HPDE6-E6E7 (cell line): ENCODE data around the gene FAM83F.

ENCODE experiments used
- DNase-seq: peaks from one replicate; pipeline ENCODE4 v3.0.0; 2011; ENCODE audit warnings: missing footprints; ENCODE audit errors: extremely low spot score

FAM83F gene

DNA sequence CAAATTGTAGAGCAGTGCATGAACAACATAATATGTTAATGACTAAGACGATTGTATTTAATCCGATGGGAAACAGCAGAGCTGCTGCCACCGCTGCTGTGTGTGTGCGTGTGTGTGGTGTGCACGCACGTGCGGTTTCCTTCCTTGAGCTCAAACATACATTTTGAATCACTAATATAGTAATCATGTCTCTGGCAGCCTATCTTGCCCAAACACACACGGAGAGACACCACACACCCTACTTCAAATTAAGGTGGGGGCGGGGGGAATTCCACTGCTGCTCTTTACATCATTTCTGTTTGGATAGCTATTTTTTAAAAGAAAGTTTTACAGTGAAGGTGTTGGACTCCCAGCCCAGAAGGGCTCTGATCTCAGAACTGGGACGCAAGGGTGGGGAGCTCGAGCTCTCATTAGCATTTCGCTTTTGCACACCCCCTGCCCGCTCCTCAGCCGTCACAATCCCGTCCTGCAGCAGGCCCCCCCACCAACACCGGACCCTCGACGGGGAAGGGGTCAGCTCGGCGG lies 651 bp upstream of the FAM83F start:
- DNase-seq, result no peak

DNA sequence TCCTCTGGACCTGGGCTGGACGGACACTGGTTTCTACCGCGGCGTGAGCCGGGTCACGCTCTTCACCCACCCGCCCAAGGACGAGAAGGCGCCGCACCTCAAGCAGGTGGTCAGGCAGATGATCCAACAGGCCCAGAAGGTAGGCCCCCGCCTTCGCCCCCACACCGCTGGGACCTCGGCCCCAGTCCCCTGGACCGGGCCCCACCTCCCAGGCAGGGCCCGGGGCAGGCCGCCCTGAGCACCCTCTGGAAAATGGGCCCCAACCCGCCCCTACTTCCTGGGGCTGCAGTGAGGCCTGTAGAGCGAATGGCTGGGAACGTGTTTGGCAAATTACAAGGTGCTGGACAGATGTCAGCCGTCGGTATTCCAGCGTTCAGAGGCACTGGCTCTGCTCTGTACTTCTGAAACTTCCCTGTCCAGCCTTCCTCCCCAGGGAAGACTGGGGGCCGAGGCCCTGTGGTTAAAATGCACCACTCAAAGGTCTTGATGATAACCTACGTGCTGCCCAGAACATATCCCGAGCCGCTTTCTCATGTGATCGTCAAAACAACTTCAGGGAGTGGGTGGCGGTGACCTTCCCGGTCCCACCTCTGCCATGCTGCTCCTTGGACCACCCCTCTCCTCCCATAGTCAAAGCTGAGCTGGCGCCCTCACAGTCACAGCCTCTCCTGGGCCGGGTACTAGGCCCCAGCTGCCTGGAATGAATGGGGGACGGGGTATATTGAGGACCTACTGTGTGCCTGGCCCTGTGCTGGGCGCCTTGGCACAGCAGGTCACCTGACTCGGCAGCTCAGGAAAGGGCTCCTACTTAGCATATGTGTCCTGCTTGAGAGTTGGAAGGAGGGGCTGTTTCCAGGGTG lies 869 bp downstream of the FAM83F start:
- DNase-seq, result no peak

DNA sequence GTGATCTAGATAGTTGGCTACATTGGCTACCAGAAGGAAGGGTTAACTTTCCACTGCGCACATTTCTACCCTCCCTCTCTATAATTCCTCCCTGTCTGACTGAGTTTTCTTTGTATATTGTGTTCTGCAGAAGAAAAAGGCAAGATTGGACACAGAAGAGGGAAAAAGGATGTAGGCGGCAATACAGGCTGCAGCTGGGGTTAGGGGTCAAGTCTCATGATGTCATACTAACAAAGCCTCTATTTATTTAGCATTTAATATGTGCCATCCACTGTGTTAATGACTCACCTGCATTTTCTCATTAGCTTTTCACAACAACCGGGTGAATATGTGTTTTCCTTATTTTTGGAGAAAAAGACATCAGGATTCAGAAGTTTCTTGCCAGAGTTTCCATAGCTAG lies 2.0 kb downstream of the FAM83F start:
- DNase-seq, result no peak

DNA sequence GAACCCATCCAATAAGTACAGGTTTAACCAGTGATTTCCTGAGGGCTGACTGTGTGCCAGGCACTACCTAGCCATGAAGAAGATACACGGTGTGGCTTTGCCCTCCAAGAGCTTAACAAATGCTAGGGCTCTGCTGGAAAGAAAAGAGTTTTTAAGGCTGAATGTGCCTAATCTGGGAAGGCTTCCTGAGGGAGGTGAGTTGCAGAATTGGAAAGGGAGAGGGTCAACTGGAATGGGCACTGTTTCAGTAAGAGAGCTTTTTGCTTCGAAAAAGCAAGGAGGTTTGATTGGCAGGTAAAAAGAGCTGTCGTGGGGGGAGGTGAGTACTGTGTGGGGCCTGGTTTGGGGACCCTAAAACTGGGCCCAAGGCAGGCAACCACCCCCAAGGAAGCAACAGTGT lies 2.7 kb downstream of the FAM83F start:
- no peak for DNase-seq

GRCh38 chr22:39997939-39998726 lies 3.4 kb downstream of the FAM83F start:
- peak; percentile 64 for DNase-seq

DNA sequence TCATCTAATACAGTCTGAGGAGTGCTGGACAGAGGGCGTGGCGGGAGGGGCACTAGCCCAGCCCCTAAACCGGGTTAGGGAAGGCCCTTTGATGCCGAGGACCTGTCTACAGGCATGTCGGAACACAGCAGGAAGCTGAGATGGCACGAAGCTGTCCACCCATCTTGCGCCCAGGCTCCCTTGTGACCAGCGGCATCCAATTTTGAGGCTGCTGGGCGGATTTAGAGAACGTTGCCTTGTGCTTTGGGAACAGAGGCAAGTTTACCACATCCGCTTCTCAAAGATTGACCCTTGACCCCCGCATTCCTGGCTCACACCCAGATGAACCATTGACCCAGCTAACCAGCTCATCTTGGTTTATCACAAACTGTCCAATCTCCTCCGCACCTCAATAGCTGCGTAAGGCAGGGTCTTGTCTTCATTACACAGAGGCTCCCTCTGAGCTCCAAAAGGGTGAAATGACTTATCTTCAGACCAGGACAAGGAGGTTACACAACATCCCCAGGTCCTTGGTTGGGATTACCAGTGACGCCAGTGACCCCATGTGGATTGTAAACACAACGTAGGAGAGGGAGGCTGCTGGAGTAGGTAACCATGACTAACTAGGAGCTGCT lies 4.5 kb downstream of the FAM83F start:
- DNase-seq, result peak; percentile 82

DNA sequence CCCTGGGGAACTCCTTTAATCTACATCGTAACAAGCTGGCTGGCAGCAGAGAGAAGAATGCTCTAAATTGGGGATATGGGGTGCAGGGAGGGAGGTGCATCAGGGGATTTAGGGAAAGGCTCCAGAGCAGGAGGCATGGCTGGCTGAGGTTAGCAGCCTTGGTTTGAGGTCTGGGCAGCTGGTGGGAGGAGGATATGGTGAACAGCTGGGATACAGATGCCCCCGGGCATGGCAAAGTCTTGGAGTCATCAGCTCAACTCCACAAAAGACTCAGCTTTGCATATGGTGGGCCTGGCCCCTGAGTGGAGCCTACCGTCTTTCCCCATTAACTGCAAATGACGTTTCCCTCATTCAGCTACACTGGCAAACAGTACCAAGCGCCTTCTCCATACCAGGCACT lies 5.4 kb downstream of the FAM83F start:
- no peak for DNase-seq

DNA sequence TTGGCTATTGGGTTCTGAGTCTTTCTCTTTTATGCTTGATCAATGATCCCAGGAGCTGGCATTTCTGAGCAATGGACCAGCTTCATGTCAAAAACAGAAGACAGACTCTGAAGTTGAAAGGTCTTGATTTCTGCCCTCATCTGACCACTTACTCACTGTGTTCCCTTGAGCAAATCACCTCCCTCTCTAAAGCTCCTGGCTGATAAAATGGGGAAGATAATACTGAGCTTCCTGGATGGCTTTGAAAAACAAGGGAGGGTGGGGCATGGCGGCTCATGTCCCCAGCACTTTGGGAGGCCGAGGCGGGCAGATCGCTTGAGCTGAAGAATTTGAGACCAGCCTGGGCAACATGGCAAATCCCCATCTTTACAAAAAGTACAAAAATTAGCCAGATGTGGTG lies 6.4 kb downstream of the FAM83F start:
- DNase-seq, result no peak

GRCh38 chr22:40001800-40002577 lies 7.2 kb downstream of the FAM83F start:
- DNase-seq, result no peak

- no peak for DNase-seq
Measured at GRCh38 chr22:40002935-40003715, 8.4 kb downstream of the FAM83F start.

DNA sequence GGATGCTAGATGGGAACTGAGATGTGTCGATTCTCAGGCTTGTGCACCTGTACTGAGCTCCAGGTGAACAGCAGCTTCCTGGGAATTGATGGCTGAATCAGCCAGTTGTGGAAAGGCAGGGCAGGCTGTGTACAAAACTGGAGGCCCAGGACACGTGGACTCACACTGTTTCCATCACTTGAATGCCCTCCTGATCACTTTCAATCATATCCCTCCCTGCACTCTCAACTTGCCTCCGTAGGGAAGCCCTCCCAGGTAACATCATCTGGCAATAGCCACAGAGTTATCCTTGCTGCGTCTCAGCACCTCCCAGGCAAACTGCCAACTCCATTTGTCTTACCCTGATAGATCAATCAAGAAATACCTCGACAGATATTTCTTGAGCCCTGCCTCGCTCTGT lies 10.1 kb downstream of the FAM83F start:
- DNase-seq, result no peak

DNA sequence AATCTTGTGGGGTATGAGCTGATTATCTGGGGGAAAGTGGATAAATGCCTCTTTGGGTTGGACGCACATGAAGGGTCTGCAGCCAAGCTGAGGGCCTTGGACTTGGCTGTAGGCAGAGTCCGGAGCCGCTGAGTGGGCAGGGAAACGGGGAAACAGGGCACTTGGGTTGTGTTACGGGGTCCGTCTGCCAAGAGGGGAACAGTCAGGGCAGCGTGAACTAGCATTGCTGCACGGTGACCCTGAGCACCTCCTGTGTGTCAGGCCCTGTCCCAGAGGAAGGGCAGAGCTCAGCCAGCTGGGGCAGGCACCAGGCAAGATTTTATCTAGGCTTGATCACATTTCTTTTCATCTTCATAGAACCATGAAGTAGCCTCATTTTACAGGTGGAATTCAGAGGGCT lies 11.9 kb downstream of the FAM83F start:
- DNase-seq, result no peak

- DNase-seq, result no peak
Measured at GRCh38 chr22:40007853-40008710, 13.3 kb downstream of the FAM83F start.

DNA sequence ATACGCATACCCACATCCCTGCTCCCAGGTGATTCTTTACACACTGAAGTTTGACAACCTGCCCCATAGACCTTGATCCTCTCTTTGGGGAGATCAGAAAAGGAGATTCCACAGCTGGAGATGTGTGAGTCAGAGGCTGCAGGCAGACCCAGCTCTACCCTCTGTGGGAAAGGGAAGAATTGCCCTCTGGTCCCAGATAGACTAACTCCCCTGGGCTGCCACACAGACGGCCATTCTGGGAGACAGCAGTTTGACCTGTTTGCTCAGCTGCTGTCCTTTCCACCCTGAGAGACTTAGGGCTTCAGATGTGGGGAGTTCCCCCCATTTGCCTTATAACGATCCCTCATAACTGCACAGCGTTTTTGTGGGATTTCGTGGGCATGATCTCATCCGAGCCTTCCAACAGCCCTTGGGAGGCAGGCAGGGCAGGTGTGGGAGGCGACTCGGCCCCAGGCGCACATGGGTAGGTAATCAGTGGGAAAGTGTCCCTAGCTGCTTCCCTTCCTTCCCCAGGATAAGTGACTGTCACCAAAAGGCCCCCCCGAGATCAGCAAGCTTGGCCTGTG lies 14.1 kb downstream of the FAM83F start:
- no peak for DNase-seq

DNA sequence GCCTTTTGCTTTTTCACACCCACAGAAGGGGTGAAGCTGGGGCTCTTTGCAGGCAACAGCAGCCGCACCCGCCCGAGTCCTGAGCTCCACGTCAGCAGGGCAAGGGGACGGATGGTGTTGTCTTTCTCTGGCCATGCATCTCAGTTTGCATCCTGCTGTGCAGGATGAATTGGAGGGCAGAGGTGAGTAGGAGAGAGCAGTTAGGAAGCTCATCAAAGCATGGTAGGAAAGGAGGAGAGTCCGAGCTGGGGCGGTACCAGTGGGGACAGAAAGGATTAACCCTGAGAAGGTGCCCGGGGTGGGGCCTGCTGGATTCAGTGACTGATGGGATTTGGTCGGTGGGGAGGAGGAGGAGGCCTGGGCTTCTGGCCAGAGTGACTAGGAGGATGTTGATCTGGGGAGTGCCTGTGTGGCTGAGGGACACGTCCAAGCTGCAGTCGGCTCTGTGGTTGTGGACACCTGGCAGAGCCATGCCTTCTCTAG lies 14.6 kb downstream of the FAM83F start:
- DNase-seq, result no peak

DNA sequence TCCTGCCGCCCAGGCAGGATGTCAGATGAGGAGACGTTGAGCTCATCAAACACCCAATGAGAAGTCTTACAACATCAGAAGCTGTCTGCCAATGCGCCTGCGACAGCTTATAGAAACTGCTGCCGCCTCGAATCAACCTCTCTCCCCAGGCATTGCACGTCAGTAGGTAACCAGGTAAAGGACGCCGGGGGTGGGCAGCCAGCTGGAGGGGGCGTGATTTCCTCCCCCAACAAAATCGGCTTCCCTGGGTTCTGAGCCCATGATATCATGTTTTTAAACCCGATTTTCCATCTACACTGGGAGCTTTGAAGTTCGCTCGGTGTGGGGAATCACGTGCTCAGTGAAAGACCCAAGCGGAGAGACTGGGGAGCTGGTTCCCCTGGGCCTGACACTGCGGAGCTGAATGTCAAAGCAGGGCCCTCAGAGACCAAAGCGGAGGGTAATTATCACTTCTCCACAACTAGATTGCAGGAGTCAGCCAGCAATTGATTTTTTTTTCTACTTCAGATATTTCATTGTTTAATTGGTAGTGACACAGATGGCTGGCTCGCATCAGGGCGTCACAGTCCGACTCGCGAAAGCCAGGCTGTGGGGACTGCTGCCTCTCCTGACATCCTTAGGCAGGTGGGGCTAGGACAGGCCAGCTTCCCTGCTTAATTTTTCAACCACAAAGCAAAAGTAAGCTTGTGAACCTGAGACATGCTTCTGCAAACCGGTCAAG lies 15.4 kb downstream of the FAM83F start:
- DNase-seq, result no peak

GRCh38 chr22:40010746-40011145 lies 16.0 kb downstream of the FAM83F start:
- no peak for DNase-seq

DNA sequence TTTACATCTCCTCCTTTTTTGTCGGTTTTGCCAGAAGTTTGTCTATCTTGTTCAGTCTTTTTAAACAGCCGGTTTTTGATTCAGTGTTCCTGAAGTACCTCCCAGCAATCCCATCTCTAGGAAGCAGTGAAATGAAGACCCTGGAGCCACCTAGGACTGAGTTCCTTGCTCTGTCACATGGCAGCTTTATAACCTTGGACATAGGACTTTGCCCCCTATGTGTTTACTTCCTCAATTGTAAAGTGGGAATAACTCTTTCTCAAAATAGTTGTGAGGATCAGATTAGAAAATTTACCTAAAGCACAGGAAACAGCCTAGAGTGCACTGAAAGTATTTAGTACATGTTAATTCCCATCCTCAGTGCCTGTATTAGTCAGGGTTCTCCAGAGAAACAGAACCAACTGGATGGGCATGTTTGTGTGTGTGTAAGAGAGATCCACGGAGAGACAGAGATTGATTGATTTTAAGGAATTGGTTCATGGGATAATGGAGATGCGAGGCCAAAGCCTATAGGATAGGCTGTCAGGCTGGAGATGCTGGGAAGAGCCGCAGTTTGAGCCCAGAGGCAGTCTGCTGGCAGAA lies 20.0 kb downstream of the FAM83F start:
- DNase-seq, result no peak
